ENCODE results near the gene PKNOX2.

- TF ChIP-seq, protein P1, sequence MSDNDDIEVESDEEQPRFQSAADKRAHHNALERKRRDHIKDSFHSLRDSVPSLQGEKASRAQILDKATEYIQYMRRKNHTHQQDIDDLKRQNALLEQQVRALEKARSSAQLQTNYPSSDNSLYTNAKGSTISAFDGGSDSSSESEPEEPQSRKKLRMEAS (IDR thresholded peaks at IDR 0.05): no peak
- TF ChIP-seq, protein P2, sequence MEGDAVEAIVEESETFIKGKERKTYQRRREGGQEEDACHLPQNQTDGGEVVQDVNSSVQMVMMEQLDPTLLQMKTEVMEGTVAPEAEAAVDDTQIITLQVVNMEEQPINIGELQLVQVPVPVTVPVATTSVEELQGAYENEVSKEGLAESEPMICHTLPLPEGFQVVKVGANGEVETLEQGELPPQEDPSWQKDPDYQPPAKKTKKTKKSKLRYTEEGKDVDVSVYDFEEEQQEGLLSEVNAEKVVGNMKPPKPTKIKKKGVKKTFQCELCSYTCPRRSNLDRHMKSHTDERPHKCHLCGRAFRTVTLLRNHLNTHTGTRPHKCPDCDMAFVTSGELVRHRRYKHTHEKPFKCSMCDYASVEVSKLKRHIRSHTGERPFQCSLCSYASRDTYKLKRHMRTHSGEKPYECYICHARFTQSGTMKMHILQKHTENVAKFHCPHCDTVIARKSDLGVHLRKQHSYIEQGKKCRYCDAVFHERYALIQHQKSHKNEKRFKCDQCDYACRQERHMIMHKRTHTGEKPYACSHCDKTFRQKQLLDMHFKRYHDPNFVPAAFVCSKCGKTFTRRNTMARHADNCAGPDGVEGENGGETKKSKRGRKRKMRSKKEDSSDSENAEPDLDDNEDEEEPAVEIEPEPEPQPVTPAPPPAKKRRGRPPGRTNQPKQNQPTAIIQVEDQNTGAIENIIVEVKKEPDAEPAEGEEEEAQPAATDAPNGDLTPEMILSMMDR (IDR thresholded peaks at IDR 0.05; ENCODE audit: control extremely low read depth in 1 of 3, insufficient read depth in 1 of 3, low read depth in 1 of 3, low read length in 3 of 3): no peak
- TF ChIP-seq TAF1 (IDR thresholded peaks at IDR 0.05; ENCODE audit: low read depth, low read length) (no peak), POLR2AphosphoS5 (IDR thresholded peaks at IDR 0.05; ENCODE audit: low read depth, low read length) (no peak), CBX8 (IDR thresholded peaks at IDR 0.05; ENCODE audit: borderline replicate concordance, low read depth, low read length) (no peak), YY1 (IDR thresholded peaks at IDR 0.05; ENCODE audit: low read depth, low read length) (no peak)
- TF ChIP-seq, protein P3, sequence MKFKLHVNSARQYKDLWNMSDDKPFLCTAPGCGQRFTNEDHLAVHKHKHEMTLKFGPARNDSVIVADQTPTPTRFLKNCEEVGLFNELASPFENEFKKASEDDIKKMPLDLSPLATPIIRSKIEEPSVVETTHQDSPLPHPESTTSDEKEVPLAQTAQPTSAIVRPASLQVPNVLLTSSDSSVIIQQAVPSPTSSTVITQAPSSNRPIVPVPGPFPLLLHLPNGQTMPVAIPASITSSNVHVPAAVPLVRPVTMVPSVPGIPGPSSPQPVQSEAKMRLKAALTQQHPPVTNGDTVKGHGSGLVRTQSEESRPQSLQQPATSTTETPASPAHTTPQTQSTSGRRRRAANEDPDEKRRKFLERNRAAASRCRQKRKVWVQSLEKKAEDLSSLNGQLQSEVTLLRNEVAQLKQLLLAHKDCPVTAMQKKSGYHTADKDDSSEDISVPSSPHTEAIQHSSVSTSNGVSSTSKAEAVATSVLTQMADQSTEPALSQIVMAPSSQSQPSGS (IDR thresholded peaks at IDR 0.05; ENCODE audit: low read length): no peak
Observed at GRCh38 chr11:125148743-125149142, 15.8 kb upstream of the PKNOX2 start.

All from H1 (cell line).